ENCODE measurements around the gene KRI1. TPM values are rescaled to one million over a fixed set of nuclear protein-coding genes. Genes with fewer than 3 reads are reported as not detected.

KRI1 gene
- total RNA-seq, 2 donors from 2014 or later = 45.2 to 47.7 TPM

DNA sequence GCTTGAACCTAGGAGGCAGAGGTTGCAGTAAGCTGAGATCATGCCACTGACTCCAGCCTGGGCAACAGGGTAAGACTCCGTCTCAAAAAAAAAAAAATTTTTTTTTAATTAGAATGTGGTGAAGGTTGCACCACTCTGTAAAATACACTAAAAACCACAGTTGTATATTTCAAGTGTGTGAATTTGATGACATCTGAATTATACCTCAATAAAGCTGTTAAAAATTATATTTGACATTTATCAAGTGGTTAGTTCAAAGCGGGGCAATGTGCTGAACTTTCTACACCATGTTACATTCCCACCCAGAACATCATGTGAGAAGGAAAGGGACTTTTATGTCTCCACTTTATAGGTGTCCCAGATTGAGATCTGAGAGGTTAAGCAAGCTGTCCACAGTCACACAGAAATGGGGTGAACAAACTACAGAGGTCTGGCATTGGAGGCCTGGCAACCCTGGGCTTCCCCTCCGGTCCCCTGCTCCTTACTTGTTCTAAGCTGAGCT lies 42.6 kb downstream of the KRI1 start:
- no peaks in the 10 kb centered on the region for H3K4me1 ChIP-seq (ENCODE audit: control insufficient read depth, insufficient read depth, low read length)
- Mint-ChIP-seq H3K4me3 (no peak overlapping the region), H3K27ac (no peak overlapping the region), H3K9me3 (no peaks in the 10 kb centered on the region), H3K36me3 (ENCODE audit: low read depth) (no peaks in the 10 kb centered on the region), H3K27me3 (ENCODE audit: insufficient read depth) (peaks cover 25% of the 10 kb centered on the region), H3K4me1 (peaks cover 6% of the 10 kb centered on the region)
- peaks cover 15% of the 10 kb centered on the region for H3K27me3 ChIP-seq (ENCODE audit: control insufficient read depth, insufficient read depth, low read length, poor library complexity, severe bottlenecking)
- TF ChIP-seq, protein P1, sequence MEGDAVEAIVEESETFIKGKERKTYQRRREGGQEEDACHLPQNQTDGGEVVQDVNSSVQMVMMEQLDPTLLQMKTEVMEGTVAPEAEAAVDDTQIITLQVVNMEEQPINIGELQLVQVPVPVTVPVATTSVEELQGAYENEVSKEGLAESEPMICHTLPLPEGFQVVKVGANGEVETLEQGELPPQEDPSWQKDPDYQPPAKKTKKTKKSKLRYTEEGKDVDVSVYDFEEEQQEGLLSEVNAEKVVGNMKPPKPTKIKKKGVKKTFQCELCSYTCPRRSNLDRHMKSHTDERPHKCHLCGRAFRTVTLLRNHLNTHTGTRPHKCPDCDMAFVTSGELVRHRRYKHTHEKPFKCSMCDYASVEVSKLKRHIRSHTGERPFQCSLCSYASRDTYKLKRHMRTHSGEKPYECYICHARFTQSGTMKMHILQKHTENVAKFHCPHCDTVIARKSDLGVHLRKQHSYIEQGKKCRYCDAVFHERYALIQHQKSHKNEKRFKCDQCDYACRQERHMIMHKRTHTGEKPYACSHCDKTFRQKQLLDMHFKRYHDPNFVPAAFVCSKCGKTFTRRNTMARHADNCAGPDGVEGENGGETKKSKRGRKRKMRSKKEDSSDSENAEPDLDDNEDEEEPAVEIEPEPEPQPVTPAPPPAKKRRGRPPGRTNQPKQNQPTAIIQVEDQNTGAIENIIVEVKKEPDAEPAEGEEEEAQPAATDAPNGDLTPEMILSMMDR (conservative IDR thresholded peaks at IDR 0.05) = no peak
- no peaks in the 10 kb centered on the region for H3K36me3 ChIP-seq (ENCODE audit: control insufficient read depth, insufficient read depth, low read length)
- WGBS, 2 experiments (ENCODE audit: insufficient coverage in 1 of 2, insufficient read length in 1 of 2) = 79 to 100% methylated on average over 1 to 2 of the region's 3 CpGs
- H3K9me3 ChIP-seq (ENCODE audit: control insufficient read depth, low read length) = no peaks in the 10 kb centered on the region
- H3K4me3 ChIP-seq (ENCODE audit: low read length) = no peak overlapping the region
- H3K27ac ChIP-seq (ENCODE audit: low read depth, low read length) = no peak overlapping the region
- DNase-seq = no peak
- H3K9ac ChIP-seq (ENCODE audit: extremely low read depth, low read length, poor library complexity, severe bottlenecking) = no peak overlapping the region

DNA sequence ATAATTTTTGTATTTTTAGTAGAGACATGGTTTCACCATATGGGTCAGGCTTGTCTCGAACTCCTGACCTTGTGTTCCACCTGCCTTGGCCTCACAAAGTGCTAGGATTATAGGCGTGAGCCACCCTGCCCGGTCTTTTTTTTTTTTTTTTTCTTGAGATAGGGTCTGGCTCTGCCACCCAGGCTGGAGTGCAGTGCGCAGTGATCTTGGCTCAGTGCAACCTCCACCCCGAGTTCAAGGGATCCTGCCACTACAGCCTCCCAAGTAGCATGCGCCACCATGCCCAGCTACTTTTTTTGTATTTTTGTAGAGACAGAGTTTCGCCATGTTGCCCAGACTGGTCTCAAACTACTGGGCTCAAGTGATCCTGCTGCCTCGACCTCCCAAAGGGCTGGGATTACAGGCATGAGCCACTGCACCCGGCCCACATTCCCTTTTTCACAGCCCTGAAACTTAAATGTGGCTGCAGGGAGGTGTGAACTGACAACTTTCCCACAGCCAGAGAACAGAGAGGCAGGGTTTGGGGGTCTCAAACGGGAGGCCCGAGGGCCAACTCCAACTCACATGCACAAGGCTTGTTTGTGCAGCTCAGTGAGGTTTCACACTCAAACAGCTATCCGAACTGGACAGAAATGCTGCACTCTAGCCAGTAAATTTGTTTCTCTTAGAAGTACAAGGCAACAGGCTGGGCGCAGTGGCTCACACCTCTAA lies 44.2 kb downstream of the KRI1 start:
- no peaks in the 10 kb centered on the region for H3K36me3 Mint-ChIP-seq (ENCODE audit: low read depth)
- no peaks in the 10 kb centered on the region for H3K4me1 ChIP-seq (ENCODE audit: control insufficient read depth, insufficient read depth, low read length)
- TF ChIP-seq, protein P1 (conservative IDR thresholded peaks at IDR 0.05) = no peak
- no peaks in the 10 kb centered on the region for H3K36me3 ChIP-seq (ENCODE audit: control insufficient read depth, insufficient read depth, low read length)
- peaks cover 31% of the 10 kb centered on the region for H3K27me3 ChIP-seq (ENCODE audit: control insufficient read depth, insufficient read depth, low read length, poor library complexity, severe bottlenecking)
- DNase-seq = peak; percentile 65
- H3K27ac Mint-ChIP-seq = no peak overlapping the region
- H3K4me1 Mint-ChIP-seq = peaks cover 11% of the 10 kb centered on the region
- no peak overlapping the region for H3K9ac ChIP-seq (ENCODE audit: extremely low read depth, low read length, poor library complexity, severe bottlenecking)
- no peak overlapping the region for H3K27ac ChIP-seq (ENCODE audit: low read depth, low read length)
- H3K9me3 ChIP-seq (ENCODE audit: control insufficient read depth, low read length) = no peaks in the 10 kb centered on the region
- H3K27me3 Mint-ChIP-seq (ENCODE audit: insufficient read depth) = peaks cover 35% of the 10 kb centered on the region
- H3K4me3 Mint-ChIP-seq = no peak overlapping the region
- WGBS, 2 experiments (ENCODE audit: insufficient coverage in 1 of 2, insufficient read length in 1 of 2) = 87 to 91% methylated on average over 12 to 13 of the region's 13 CpGs
- no peak overlapping the region for H3K4me3 ChIP-seq (ENCODE audit: low read length)
- H3K9me3 Mint-ChIP-seq = no peaks in the 10 kb centered on the region

DNA sequence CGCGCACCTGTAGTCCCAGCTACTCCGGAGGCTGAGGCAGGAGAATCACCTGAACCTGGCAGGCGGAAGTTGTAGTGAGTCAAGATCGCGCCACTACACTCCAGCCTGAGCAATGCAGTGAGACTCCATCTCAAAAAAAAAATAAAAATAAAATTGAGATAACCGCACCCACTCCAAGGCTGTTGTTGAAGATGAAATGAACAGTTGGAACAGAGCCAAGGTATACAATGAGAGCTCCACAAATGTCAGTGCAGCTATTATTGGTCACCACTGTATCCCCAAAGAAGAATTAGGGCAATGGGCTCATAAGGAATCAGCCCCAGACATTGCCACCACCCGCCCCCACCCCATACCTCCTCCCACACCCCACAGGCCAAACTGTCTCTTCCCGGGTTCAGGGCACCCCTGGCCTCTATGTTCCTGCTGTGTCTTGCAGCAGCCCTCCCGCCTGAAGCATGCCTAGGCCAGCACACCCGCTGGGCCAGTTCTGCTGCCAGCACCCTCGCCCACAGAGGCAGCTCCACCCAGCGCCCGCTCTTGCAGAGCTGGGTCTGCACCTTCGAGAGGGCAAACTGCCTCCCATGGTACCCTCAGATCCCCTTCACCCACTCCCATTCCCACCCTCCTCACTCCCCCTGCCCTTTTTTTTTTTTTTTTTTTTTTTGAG lies 45.0 kb downstream of the KRI1 start:
- no peak overlapping the region for H3K27ac Mint-ChIP-seq
- Histone ChIP-seq H3K27ac (ENCODE audit: low read depth, low read length) (no peak overlapping the region), H3K36me3 (ENCODE audit: control insufficient read depth, insufficient read depth, low read length) (no peaks in the 10 kb centered on the region), H3K4me1 (ENCODE audit: control insufficient read depth, insufficient read depth, low read length) (no peaks in the 10 kb centered on the region), H3K9me3 (ENCODE audit: control insufficient read depth, low read length) (no peaks in the 10 kb centered on the region), H3K4me3 (ENCODE audit: low read length) (no peak overlapping the region), H3K27me3 (ENCODE audit: control insufficient read depth, insufficient read depth, low read length, poor library complexity, severe bottlenecking) (peaks cover 39% of the 10 kb centered on the region), H3K9ac (ENCODE audit: extremely low read depth, low read length, poor library complexity, severe bottlenecking) (no peak overlapping the region)
- H3K4me3 Mint-ChIP-seq = no peak overlapping the region
- 90 to 96% methylated on average over 9 to 14 of the region's 15 CpGs for WGBS, 2 experiments (ENCODE audit: insufficient coverage in 1 of 2, insufficient read length in 1 of 2)
- H3K36me3 Mint-ChIP-seq (ENCODE audit: low read depth) = no peaks in the 10 kb centered on the region
- no peaks in the 10 kb centered on the region for H3K9me3 Mint-ChIP-seq
- no peak for DNase-seq
- H3K4me1 Mint-ChIP-seq = peaks cover 12% of the 10 kb centered on the region
- TF ChIP-seq, protein P1 (conservative IDR thresholded peaks at IDR 0.05) = no peak
- peaks cover 43% of the 10 kb centered on the region for H3K27me3 Mint-ChIP-seq (ENCODE audit: insufficient read depth)
